Thyroid gland (tissue), 4 donors: ENCODE results near the gene IL25. TPM values are rescaled to one million over a fixed set of nuclear protein-coding genes. Genes with fewer than 3 reads are reported as not detected.

Experiments used
- DNase-seq, 2 donors: peaks; one replicate each; pipeline ENCODE4 v3.0.0-alpha.2; 2019
- H3K27ac ChIP-seq, 3 donors: fragments of 200-600 bp; sonication (generic); 1 replicate in 2 of 3; 2 replicates in 1 of 3; pipeline ENCODE4 v1.5.1; 2016 to 2019; ENCODE audit warnings: mild to moderate bottlenecking in 1 of 3, moderate library complexity in 1 of 3
- H3K27me3 ChIP-seq: fragments of 200-600 bp; sonication (generic); one replicate; pipeline ENCODE4 v1.5.1; 2019
- H3K36me3 ChIP-seq, 2 donors: fragments of 200-600 bp; sonication (generic); one replicate each; pipeline ENCODE4 v1.5.1; 2016 to 2019
- H3K4me1 ChIP-seq, 2 donors: fragments of 200-600 bp; sonication (generic); one replicate each; pipeline ENCODE4 v1.5.1; 2017 to 2019
- H3K4me3 ChIP-seq, 3 donors: fragments of 200-600 bp; sonication (generic); replicated peaks in 1 of 3; 1 replicate in 2 of 3; 2 replicates in 1 of 3; pipeline ENCODE4 v1.5.1; 2016; ENCODE audit warnings: mild to moderate bottlenecking in 1 of 3
- H3K9me3 ChIP-seq: fragments of 200-600 bp; sonication (generic); one replicate; pipeline ENCODE4 v1.5.1; 2017
- CTCF ChIP-seq, 6 experiments: fragments of 200-600 bp in 3 of 6; fragments of 450-650 bp in 3 of 6; sonication (generic) in 3 of 6; IDR thresholded peaks; one replicate each; pipeline ENCODE4 v1.5.1; 2016 to 2019; ENCODE audit warnings: antibody characterized with exemption in 6 of 6, mild to moderate bottlenecking in 2 of 6, inconsistent platforms in 1 of 6, moderate library complexity in 1 of 6
- POLR2A ChIP-seq, 2 donors: fragments of 450-650 bp; IDR thresholded peaks; one replicate each; pipeline ENCODE4 v1.6.1; 2017; ENCODE audit warnings: antibody characterized with exemption in 2 of 2, mild to moderate bottlenecking in 2 of 2, moderate library complexity in 1 of 2
- WGBS, 2 donors: methylation state at CpG; one replicate each; pipeline ENCODE4 v1.1.5; 2017; 5-methylcytosine and 5-hydroxymethylcytosine counted together
- intact Hi-C: fragments of 100-400 bp; cut with DNase I; formaldehyde crosslinking; loops from one replicate; pipeline ENCODE4 v1.15.1; 2023
- total RNA-seq, 4 donors: library from RNA; depleted of rRNA; stranded (reverse); fragments of >200 nt; gene quantifications; one replicate each; pipeline ENCODE4 v1.2.3, GENCODE V29; 2016

The IL25 gene
- total RNA-seq, 4 donors from 2014 or later: not detected

GRCh38 chr14:23378612-23379220 lies 6.1 kb downstream of the IL25 start:
- H3K27me3 ChIP-seq: no peaks in the 10 kb centered on the region
- no peak for TF ChIP-seq POLR2A (IDR thresholded peaks at IDR 0.05)
- TF ChIP-seq CTCF (IDR thresholded peaks at IDR 0.05): no peak
- H3K4me3 ChIP-seq: no peak overlapping the region
- no peak overlapping the region for H3K27ac ChIP-seq
- H3K4me1 ChIP-seq: no peaks in the 10 kb centered on the region
- intact Hi-C loops: loop anchor here (5.0 kb wide), 1 partner anchor 116 kb away; no protein-coding TSS in a partner anchor
- 76 to 83% methylated on average over 9 to 11 of the region's 11 CpGs for WGBS, 2 donors
- no peaks in the 10 kb centered on the region for H3K9me3 ChIP-seq
- no peak for DNase-seq
- H3K36me3 ChIP-seq: no peaks in the 10 kb centered on the region

- peak; percentile 78 to 83 for DNase-seq
- intact Hi-C loops: loop anchor here (2.0 to 10.0 kb wide), 3 partner anchors 53 to 265 kb away; partner anchors contain the start of gene CEBPE
- H3K27me3 ChIP-seq: no peaks in the 10 kb centered on the region
- no peak overlapping the region for H3K27ac ChIP-seq
- TF ChIP-seq POLR2A (IDR thresholded peaks at IDR 0.05): no peak
- peak; percentile 74 to 97 (median 90) for TF ChIP-seq CTCF (IDR thresholded peaks at IDR 0.05)
- WGBS, 2 donors: 30 to 34% methylated on average over 11 to 12 of the region's 12 CpGs
- no peaks in the 10 kb centered on the region for H3K36me3 ChIP-seq
- H3K4me1 ChIP-seq: no peaks in the 10 kb centered on the region
- H3K4me3 ChIP-seq: no peak overlapping the region
- no peaks in the 10 kb centered on the region for H3K9me3 ChIP-seq
Measured at GRCh38 chr14:23379366-23380196, 7.0 kb downstream of the IL25 start.

GRCh38 chr14:23380197-23380914 lies 7.7 kb downstream of the IL25 start:
- Histone ChIP-seq H3K4me1 (no peaks in the 10 kb centered on the region), H3K36me3 (no peaks in the 10 kb centered on the region), H3K9me3 (no peaks in the 10 kb centered on the region), H3K27me3 (no peaks in the 10 kb centered on the region), H3K4me3 (no peak overlapping the region), H3K27ac (no peak overlapping the region)
- no peak for DNase-seq
- TF ChIP-seq CTCF (IDR thresholded peaks at IDR 0.05) (no peak), POLR2A (IDR thresholded peaks at IDR 0.05) (no peak)
- 56 to 64% methylated on average over 15 to 16 of the region's 16 CpGs for WGBS, 2 donors
- intact Hi-C loops: loop anchor here (2.0 to 10.0 kb wide), 2 partner anchors 54 to 266 kb away; partner anchors contain the start of gene CEBPE

- Histone ChIP-seq H3K9me3 (no peaks in the 10 kb centered on the region), H3K27ac (no peak overlapping the region), H3K4me1 (no peaks in the 10 kb centered on the region), H3K27me3 (no peaks in the 10 kb centered on the region), H3K36me3 (no peaks in the 10 kb centered on the region), H3K4me3 (no peak overlapping the region)
- TF ChIP-seq CTCF (IDR thresholded peaks at IDR 0.05): no peak
- no peak for TF ChIP-seq POLR2A (IDR thresholded peaks at IDR 0.05)
- intact Hi-C loops: loop anchor here (2.0 to 10.0 kb wide), 2 partner anchors 54 to 266 kb away; partner anchors contain the start of gene CEBPE
- DNase-seq: no peak
- 80 to 81% methylated on average over 4 of the region's 4 CpGs for WGBS, 2 donors
Measured at GRCh38 chr14:23380976-23381375, 8.4 kb downstream of the IL25 start.
